ENCODE results near the gene HTR4.

- no peak for TF ChIP-seq ZNF384 (IDR thresholded peaks at IDR 0.05)
- TF ChIP-seq FOXM1 (IDR thresholded peaks at IDR 0.05; ENCODE audit: borderline replicate concordance): no peak
- no peak for TF ChIP-seq ELF4 (IDR thresholded peaks at IDR 0.05)
- no peak for TF ChIP-seq SUZ12 (IDR thresholded peaks at IDR 0.05)
- TF ChIP-seq FOXK2 (IDR thresholded peaks at IDR 0.05): no peak
- TF ChIP-seq BHLHE40 (IDR thresholded peaks at IDR 0.05; ENCODE audit: borderline replicate concordance): no peak
- no peak for TF ChIP-seq LEF1 (IDR thresholded peaks at IDR 0.05; ENCODE audit: borderline replicate concordance)
- no peak for TF ChIP-seq TARDBP (IDR thresholded peaks at IDR 0.05)
- no peak for TF ChIP-seq SP1 (IDR thresholded peaks at IDR 0.05)
- no peak for TF ChIP-seq CTBP1 (IDR thresholded peaks at IDR 0.05; ENCODE audit: borderline replicate concordance)
Observed at GRCh38 chr5:148499452-148499851, 154.9 kb downstream of the HTR4 start.

Data from HEK293T (cell line).